B cell (primary cell): ENCODE results near the gene C1orf105. TPM values are rescaled to one million over a fixed set of nuclear protein-coding genes. Genes with fewer than 3 reads are reported as not detected.

Experiments
- ATAC-seq: fragments of 200-7000 bp; cut with Tn5 transposase; one replicate; pipeline ENCODE4 v1.10.0; 2021; ENCODE audit warnings: low read depth, mild to moderate bottlenecking, moderate number of reproducible peaks, moderate library complexity
- CTCF ChIA-PET: fragments of 350-600 bp; sonication (Branson Sonifier 250); formaldehyde crosslinking; loops from one replicate; lab custom pipeline; 2021; ENCODE audit warnings: antibody characterized with exemption, inconsistent platforms; lab: Charles Lee
- POLR2A ChIA-PET: fragments of 350-600 bp; sonication (Branson Sonifier 250); formaldehyde crosslinking; loops from one replicate; lab custom pipeline; 2021; ENCODE audit warnings: antibody characterized with exemption; lab: Charles Lee
- DNase-seq: peaks from one replicate; pipeline ENCODE4 v3.0.0; 2013
- H2AFZ ChIP-seq: 2 replicates; pipeline ENCODE4 v1.6.1; 2012; ENCODE audit warnings: mild to moderate bottlenecking, low read depth, low read length; ENCODE audit not compliant: insufficient read depth, poor library complexity, severe bottlenecking
- H3K27ac ChIP-seq, 2 donors: 1 replicate in 1 of 2; 2 replicates in 1 of 2; pipeline ENCODE4 v1.5.1; 2012 to 2013; ENCODE audit warnings: low read length in 2 of 2, mild to moderate bottlenecking in 2 of 2, moderate library complexity in 1 of 2
- H3K27me3 ChIP-seq, 4 experiments: fragments of 200-600 bp in 1 of 4; sonication (generic) in 1 of 4; replicated peaks in 1 of 4; 1 replicate in 2 of 4; 2 replicates in 2 of 4; pipeline versions ENCODE4 v1.6.1 to v1.7.0; 2013 to 2016; ENCODE audit warnings: low read length in 3 of 4, mild to moderate bottlenecking in 2 of 4, mixed read lengths in 1 of 4, moderate library complexity in 1 of 4; ENCODE audit not compliant: insufficient read depth in 4 of 4, control insufficient read depth in 3 of 4; ENCODE audit errors: control extremely low read depth in 1 of 4
- H3K36me3 ChIP-seq, 2 experiments: replicated peaks in 1 of 2; 1 replicate in 1 of 2; 2 replicates in 1 of 2; pipeline versions ENCODE4 v1.6.1 to v1.7.1; 2013; ENCODE audit warnings: low read length in 1 of 2; ENCODE audit not compliant: insufficient read depth in 2 of 2, control insufficient read depth in 1 of 2; ENCODE audit errors: control extremely low read depth in 1 of 2, extremely low read depth in 1 of 2
- H3K4me1 ChIP-seq, 2 donors: fragments of 200-600 bp in 1 of 2; sonication (generic) in 1 of 2; 1 replicate in 1 of 2; 2 replicates in 1 of 2; pipeline versions ENCODE4 v1.5.1 to v1.6.1; 2013 to 2017; ENCODE audit warnings: low read length in 2 of 2; ENCODE audit not compliant: control insufficient read depth in 2 of 2, insufficient read depth in 2 of 2
- H3K4me2 ChIP-seq: replicated peaks from 2 replicates; pipeline ENCODE3; 2012; ENCODE audit warnings: mild to moderate bottlenecking, low read depth, low read length; ENCODE audit not compliant: poor library complexity, severe bottlenecking
- H3K4me3 ChIP-seq, 5 experiments: fragments of 200-600 bp in 1 of 5; sonication (generic) in 1 of 5; 1 replicate in 3 of 5; 2 replicates in 2 of 5; pipeline versions ENCODE4 v1.5.1 to v1.7.0; 2011 to 2016; ENCODE audit warnings: low read length in 4 of 5, mild to moderate bottlenecking in 4 of 5, low read depth in 2 of 5, control low read depth in 1 of 5, moderate library complexity in 1 of 5; ENCODE audit not compliant: insufficient read depth in 1 of 5; ENCODE audit errors: control extremely low read depth in 1 of 5, extremely low read depth in 1 of 5
- H3K79me2 ChIP-seq: fragments of 200-600 bp; sonication (generic); one replicate; pipeline ENCODE4 v1.6.0; 2016; ENCODE audit warnings: low read length; ENCODE audit not compliant: control insufficient read depth, insufficient read depth
- H3K9ac ChIP-seq: fragments of 200-600 bp; sonication (generic); 2 replicates; pipeline ENCODE4 v1.6.1; 2017; ENCODE audit warnings: mild to moderate bottlenecking, low read length, moderate library complexity
- H3K9me3 ChIP-seq, 3 donors: one replicate each; pipeline versions ENCODE4 v1.6.1 to v1.7.1; 2013; ENCODE audit warnings: low read length in 2 of 3; ENCODE audit not compliant: control insufficient read depth in 2 of 3, insufficient read depth in 1 of 3; ENCODE audit errors: control extremely low read depth in 1 of 3
- H4K20me1 ChIP-seq: 2 replicates; pipeline ENCODE4 v1.6.0; 2012; ENCODE audit warnings: mild to moderate bottlenecking, low read length; ENCODE audit not compliant: insufficient read depth, control insufficient read depth, poor library complexity, severe bottlenecking
- H3K27ac Mint-ChIP-seq: one replicate; pipeline ENCODE4 v1.8.0; 2021; ENCODE audit warnings: mixed read lengths
- H3K27me3 Mint-ChIP-seq: one replicate; pipeline ENCODE4 v1.8.0; 2021; ENCODE audit warnings: mixed read lengths
- H3K4me1 Mint-ChIP-seq: one replicate; pipeline ENCODE4 v1.8.0; 2021; ENCODE audit warnings: mixed read lengths
- H3K4me3 Mint-ChIP-seq: one replicate; pipeline ENCODE4 v1.8.0; 2021; ENCODE audit warnings: mixed read lengths
- H3K9me3 Mint-ChIP-seq: one replicate; pipeline ENCODE4 v1.8.0; 2022; ENCODE audit warnings: mixed read lengths; ENCODE audit not compliant: insufficient read depth
- CTCF ChIP-seq: fragments of 200-600 bp; IDR thresholded peaks from one replicate; pipeline ENCODE4 v1.8.0; 2022; ENCODE audit warnings: antibody characterized with exemption, mild to moderate bottlenecking
- EZH2 ChIP-seq: IDR thresholded peaks from 2 replicates; pipeline ENCODE4 v1.6.1; 2012; ENCODE audit warnings: borderline replicate concordance, low read depth, mild to moderate bottlenecking, moderate library complexity, low read length; ENCODE audit not compliant: insufficient read depth, poor library complexity, severe bottlenecking
- WGBS: methylation state at CpG from one replicate; pipeline ENCODE4 v1.1.5; 2013; ENCODE audit warnings: missing lambda C conversion rate; ENCODE audit not compliant: insufficient coverage; 5-methylcytosine and 5-hydroxymethylcytosine counted together
- intact Hi-C: fragments of 100-400 bp; cut with micrococcal nuclease; formaldehyde crosslinking; loops from one replicate; pipeline ENCODE4 v1.10.0; 2022
- polyA plus RNA-seq: library from polyadenylated mRNA; depleted of rRNA; stranded (reverse); fragments of >200 nt; gene quantifications from 2 replicates; pipeline ENCODE4 v1.2.3, GENCODE V29; 2012
- total RNA-seq, 2 donors: library from RNA; stranded (reverse); fragments of 120-200 nt in 1 of 2; gene quantifications; 1 replicate in 1 of 2; 2 replicates in 1 of 2; pipeline versions ENCODE4 v1.2.3 to v1.2.4, GENCODE V29; 2013 to 2022

The C1orf105 gene
- total and polyA plus RNA-seq, 2 donors (not counting 1 experiment from before 2014, with no cell fraction given) = not detected

- ChIA-PET POLR2A (no interaction called here), CTCF (interaction anchor here (1.0 kb wide), 1 partner anchor 10 kb away, joined by 3 read pairs; no protein-coding TSS in a partner anchor)
- Histone ChIP-seq H3K4me1 (no peaks in the 10 kb centered on the region), H3K27me3 (no peaks in the 10 kb centered on the region), H2AFZ (no peak overlapping the region), H3K36me3 (no peaks in the 10 kb centered on the region), H4K20me1 (no peaks in the 10 kb centered on the region), H3K79me2 (no peaks in the 10 kb centered on the region), H3K9ac (no peak overlapping the region), H3K4me3 (no peak overlapping the region), H3K9me3 (no peaks in the 10 kb centered on the region), H3K27ac (no peak overlapping the region), H3K4me2 (no peak overlapping the region)
- no peak for TF ChIP-seq EZH2
- Mint-ChIP-seq H3K4me3 (no peak overlapping the region), H3K4me1 (no peaks in the 10 kb centered on the region), H3K27ac (no peak overlapping the region), H3K9me3 (no peaks in the 10 kb centered on the region), H3K27me3 (peaks cover 7% of the 10 kb centered on the region)
- intact Hi-C loops = no loop called here
- DNase-seq = no peak
- WGBS = 100% methylated on average over 2 of the region's 2 CpGs
- ATAC-seq = no peak
Observed at GRCh38 chr1:172498857-172499256, 78.4 kb downstream of the C1orf105 start.

GRCh38 chr1:172499636-172500141 is 79.2 kb downstream of the C1orf105 start:
- Histone ChIP-seq H3K27ac (no peak overlapping the region), H3K4me1 (no peaks in the 10 kb centered on the region), H3K36me3 (no peaks in the 10 kb centered on the region), H3K4me3 (no peak overlapping the region), H3K27me3 (no peaks in the 10 kb centered on the region), H3K79me2 (no peaks in the 10 kb centered on the region), H3K9ac (no peak overlapping the region), H3K4me2 (no peak overlapping the region), H3K9me3 (no peaks in the 10 kb centered on the region), H2AFZ (no peak overlapping the region), H4K20me1 (no peaks in the 10 kb centered on the region)
- POLR2A ChIA-PET = no interaction called here
- CTCF ChIA-PET = interaction anchor here (1.1 kb wide), 1 partner anchor 11 kb away, joined by 4 read pairs; no protein-coding TSS in a partner anchor
- Mint-ChIP-seq H3K4me1 (no peaks in the 10 kb centered on the region), H3K4me3 (no peak overlapping the region), H3K27ac (no peak overlapping the region), H3K27me3 (peaks cover 13% of the 10 kb centered on the region), H3K9me3 (no peaks in the 10 kb centered on the region)
- DNase-seq (no peak), ATAC-seq (no peak)
- 96% methylated on average over 3 of the region's 3 CpGs for WGBS
- intact Hi-C loops = no loop called here
- TF ChIP-seq EZH2 = no peak
- TF ChIP-seq CTCF = no peak
